ENCODE results near the gene C9orf50.

C9orf50 gene

DNA sequence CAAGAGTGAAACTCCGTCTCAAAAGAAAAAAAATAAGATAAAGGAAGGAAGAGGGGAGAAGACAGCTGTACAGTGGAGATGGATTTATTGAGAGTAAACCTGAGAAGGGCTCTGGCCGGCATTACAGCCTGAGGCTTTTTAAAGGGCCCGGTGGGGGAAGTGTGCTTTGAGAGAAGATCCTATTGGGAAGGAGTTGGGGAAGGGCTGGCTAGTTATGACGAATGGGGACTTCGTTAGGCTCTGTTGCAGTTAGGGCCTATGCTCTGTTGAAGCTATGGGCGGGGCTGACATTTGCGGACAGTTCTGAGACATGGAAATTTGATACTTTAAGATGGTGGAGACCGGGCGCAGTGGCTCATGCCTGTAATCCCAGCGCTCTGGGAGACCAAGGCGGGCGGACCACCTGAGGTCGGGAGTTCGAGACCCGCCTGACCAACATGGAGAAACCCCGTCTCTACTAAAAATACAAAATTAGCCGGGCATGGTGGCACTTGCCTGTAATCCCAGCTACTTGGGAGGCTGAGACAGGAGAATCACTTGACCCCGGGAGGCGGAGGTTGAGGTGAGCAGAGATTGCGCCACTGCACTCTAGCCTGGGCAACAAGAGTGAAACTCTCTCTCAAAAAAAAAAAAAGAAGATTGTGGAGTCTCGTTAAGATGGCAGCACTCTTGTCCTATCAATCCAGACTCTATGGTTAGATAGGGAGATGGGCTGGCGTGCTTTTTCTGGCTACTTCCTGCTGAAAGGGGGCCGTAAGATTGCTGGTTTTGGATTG lies 33.2 kb downstream of the C9orf50 start:
- no peak for DNase-seq

DNA sequence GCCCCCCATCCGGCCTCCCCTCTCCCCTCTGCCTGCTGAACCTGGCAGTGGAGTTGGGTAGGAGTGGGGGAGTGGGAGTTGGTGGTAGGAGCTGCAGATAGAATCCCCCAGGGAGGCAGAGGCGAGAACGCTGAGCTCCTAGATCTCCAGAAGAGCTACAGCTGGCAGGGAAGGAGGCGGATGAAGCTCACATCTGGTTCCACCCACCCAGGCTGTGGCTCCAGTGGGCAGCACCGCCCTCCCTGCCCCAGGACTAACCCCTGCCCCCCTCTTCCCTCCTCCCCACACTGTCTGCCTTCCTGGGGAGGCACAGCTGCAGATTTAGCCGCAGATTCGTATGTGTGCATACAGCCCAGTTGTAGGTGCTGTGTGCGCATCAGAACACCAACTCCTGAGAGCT lies 34.2 kb downstream of the C9orf50 start:
- DNase-seq, result no peak

DNA sequence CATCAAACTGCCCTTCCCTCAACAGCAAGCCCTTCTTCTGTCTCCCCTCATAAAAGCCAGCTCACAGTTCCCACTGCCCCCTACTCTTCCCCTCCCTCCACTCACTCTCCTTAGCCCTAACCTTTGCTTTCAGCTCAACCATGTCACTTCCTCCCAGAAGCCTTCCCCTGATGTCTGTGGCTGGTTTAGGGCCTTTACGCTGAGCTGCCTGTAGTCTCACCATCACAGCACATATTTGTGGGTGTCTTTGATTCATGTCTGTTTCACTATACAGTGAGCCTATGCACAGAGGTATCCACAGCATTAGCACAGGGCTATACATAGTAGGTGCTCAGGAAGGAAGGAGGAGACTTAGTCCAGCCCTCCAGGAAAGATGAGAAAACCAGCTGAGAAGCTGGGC lies 34.7 kb downstream of the C9orf50 start:
- no peak for DNase-seq

DNA sequence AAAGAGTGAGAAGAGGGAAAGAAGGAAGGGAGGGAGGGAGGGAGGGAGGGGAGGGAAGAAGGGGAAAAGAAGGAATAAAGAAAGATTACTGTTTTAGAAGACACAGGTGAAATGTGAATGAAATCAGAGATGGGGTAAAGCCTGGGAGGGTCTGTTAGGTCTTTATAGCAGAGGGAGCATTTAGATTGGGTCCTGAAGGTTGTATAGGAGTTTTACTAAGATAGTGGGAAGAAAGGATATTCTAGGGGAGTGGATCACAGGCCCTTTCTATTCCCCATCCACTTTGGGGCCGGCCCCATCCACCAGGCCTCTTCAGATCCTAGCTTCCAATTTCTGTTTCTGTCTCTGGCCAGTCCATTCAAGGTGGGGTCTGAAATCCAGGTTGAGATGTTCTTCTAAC lies 35.5 kb downstream of the C9orf50 start:
- no peak for DNase-seq

DNA sequence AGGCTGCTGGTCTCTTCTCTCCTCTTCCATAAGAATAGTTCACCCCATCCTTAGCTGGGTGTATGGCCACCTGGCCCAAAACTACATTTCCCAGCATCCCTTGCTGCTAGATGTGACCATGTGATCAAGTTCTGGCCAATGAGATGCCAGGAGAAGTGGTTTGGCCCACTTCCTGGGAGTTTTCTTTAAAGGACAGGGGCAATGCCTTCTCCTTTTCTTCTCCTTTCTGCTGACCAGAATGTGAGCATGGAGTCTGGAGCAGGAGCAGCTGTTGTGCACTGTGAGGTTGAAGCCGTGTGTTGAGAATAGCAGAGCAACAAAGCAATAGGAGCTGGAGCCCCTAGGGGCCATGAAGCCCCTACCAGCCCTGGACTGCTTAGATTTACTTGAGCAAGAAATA lies 36.8 kb downstream of the C9orf50 start:
- DNase-seq, result no peak

DNA sequence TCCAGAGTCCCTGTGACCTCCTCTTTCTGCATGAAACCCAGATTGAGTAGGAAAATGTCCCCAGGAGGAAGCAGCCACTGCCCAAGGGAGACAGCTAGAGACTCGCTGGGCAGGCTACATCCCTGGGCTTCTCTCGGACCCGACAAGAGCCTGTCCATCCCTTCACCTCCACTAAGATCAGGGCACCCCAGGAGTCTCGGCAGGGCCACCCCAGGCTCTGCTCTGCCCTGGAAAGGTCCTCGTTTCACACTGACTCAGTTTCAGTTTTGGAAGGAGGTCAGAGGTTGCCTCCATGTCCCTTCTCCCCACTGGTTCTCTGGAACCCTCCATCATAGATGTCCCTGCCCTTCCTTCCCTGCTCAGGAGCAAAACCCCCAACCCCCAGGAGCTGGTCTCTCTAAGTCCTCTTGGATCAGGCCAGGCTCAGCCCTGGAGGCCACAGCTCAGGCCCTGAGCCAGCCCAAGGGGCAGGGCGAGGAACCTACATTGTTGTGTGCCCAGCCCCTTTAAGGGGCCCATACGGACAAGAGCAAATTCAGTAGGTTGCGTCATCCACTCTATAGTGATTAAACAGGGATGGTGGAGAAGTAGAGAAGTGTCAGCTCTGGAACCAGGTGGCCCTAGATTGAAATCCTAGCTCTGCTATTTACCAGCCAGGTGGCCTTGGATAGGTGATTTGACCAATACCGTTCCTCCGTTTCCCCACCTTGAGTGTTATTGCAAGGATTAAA lies 37.4 kb downstream of the C9orf50 start:
- no peak for DNase-seq

DNA sequence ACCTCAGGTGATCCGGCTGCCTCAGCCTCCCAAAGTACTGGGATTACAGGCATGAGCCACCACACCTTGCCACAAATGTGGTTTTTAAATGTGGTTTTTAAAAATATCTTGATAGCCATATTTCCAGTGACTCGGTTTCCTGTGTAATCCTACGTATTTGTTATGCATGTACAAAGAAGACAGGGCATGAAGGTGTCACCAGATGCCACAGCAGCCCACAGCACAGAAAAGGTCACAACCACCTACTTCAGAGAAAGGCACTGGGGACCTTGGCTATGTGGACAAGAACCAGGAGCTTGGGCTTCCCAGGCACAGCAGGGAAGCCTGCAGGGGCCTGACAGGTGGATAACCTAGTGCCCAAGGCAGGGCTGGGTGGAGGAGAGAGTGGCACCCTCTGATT lies 38.0 kb downstream of the C9orf50 start:
- DNase-seq, result no peak

DNA sequence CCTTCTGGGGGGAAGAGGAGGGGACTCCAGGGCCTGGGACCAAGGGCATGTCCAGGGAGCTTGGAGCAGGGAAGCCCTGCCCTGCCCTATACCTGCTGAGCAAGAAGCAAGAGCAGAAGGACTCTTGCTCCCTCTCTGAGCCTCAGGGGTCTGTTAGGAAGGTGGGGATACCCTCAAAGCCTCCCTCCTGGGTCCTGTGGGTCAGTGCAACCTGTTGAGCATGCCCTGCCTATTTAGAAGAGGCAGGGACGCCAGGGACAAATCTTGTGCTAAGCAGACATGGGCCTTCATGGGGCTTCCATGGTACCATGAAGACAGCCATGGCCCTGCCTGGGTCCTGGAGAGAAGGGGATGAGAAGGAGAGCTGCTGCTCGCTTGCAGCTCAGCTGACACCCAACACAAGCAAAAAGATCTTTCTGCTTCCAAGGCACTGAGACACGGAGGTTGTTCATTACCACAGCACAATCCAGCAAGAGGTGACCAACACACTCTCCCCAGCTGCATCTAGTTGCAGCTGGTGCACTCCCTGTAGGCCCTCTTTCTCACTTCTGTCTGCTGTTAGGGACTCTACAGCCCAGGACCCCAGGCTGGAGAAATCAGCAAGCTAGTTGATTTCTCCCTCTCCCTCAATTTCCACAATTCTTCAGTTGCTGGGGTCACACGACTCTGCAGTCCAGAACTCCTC lies 39.3 kb downstream of the C9orf50 start:
- DNase-seq, result no peak

DNA sequence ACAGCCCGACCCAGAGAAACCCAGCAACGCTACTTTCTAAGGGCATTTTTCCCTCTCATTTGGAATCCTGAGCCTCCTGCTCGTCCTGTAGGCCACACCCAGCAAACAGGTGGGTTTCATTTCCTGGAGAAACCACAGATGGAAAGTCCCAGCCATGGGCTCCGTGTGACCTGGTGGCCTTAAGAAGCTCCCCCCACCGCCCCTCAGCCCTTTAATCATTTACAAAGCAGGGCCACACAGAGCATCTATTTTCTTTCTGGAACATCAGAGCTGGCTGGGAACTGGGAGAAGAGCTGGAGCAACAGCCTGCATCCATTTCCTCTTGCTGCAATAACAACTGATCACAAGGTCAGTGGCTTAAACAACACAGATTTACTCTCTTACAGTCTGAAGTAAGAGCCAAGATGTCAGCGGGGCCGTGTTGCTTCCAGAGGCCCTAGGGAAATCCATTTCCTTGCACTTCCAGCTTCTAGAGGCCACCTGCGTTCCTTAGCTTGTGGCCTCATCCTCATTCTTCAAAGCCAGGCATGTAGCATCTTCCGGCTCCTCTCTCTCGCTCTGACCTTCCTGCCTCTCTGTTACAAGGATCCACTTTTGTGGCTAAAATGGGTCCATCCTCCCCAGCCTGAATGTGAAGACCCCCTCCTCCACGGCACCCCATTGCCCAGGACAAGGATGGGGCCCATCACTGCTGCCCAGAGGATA lies 40.5 kb downstream of the C9orf50 start:
- DNase-seq, result no peak

DNA sequence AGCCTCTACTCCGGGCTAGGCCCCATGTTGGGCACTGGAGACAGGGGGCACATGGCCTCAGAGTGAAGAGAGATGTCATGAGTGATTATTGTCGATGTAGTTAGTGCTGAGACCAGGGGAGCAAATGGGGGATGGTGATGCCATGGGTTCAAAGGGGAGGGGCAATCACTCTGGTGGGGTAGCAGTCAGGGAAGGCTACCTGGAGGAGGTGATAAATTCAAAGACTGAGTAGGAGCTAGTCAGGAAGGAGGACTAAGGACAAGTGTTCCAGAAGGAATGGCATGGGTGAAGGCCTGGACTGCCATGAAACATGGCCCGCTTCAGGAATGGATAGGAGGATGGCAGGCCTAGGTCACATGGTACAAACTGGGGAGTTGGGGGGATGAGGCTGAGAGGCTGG lies 41.6 kb downstream of the C9orf50 start:
- DNase-seq, result no peak

DNA sequence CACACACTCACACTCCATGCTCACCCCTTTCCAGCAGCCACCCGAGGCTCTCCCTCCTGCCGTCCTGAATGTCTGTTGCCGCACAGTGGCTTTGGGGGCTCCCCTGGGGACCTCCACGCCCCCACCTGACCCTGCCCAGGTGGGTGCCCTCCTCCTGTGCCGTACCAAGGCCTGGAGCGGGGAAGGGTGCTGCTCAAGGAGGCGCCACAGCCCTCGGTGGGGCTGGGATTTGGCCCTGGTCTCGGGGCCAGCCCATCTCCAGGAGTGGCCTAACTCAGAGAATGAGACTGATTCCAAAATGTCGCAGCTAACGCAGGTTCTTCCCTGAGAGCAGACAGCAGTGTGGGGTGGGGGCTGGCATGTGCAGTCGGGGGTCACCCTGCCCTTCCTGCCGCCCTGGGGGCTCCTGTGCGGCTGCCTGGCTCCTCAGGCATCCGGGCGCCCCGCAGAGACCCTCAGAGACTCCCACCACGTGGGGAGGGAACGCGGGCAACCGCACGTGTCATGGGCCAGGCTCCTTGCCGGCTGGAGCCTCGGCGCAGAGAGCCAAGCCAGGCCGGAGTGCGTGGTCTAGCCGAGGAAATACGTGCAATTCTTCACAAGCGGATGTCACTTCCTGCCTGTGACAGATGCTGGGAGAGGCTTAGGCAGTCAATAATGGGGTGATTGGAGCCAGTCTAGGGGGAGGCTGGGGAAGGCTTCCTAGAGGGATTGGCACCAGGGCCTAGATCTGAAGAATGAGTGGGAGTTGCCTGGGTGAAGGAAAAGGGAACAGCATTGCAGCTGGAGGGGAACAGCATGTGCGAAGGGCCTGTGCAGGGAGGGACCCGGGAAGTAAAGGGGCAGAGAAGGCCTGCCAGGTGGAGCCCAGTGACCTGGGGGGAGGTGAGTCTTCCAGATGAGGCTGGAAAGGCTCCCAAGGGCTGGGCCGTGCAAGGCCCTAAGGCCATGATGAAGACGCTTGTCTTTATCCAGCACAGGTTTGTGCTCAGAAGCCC lies 44.1 kb downstream of the C9orf50 start:
- no peak for DNase-seq

DNA sequence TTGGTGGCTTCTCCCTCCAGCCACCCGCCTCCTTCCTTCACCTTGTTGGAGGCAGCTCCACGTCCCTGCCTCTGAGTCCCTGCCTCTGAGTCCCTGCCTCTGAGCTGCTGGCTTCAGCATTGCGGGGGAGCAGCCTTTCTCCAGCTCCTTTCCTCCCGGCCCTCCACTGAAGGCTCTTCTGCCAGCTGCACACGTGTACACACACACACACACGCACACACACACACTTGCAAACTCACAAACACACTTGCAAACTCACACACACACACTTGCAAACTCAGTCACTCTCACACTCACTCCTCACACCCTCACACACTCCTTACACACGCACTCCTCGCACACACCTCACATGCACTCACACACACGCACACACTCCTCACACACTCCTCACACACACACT lies 45.1 kb downstream of the C9orf50 start:
- no peak for DNase-seq

DNA sequence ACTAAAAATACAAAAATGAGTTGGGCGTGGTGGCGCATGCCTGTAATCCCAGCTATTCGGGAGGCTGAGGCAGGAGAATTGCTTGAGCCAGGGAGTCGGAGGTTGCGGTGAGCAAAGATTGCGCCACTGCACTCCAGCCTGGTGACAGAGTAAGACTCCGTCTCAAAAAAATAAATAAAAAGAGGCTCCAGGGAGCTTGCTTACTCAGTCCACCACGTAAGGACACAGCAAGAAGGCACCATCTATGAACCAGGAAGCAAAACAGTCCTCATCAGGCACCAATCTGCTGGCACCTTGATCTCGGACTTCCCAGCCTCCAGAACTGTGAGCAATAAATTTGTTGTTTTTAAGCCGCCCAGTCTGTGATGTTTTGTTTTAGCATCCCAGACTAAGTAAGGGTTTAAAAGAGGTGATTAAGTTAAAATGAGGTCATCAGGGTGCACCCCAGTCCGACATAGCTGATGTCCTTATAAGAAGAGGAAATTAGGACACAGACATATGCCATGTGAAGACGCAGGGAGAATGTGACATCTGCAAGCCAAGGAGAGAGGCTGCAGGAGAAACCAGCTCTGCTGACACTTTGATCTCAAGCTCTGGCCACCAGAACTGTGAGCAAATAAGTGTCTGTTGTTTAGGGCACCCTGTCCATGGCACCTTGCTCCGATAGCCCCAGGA lies 45.9 kb downstream of the C9orf50 start:
- DNase-seq, result no peak

DNA sequence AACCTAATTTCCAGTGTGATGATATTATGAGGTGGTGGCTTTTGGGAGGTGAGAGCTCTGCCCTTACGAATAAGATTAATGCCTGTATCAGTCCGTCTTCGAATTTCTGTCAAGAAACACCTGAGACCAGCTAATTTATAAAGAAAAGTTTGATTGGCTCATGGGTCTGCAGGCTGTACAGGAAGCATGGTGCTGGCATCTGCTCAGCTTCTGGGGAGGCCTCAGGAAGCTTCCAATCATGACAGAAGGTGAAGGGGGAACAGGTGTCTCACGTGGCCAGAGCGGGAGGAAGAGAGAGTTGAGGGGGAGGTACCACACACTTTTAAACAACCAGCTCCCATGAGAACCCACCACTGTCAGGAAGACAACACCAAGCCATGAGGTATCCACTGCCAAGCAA lies 46.9 kb downstream of the C9orf50 start:
- no peak for DNase-seq

DNA sequence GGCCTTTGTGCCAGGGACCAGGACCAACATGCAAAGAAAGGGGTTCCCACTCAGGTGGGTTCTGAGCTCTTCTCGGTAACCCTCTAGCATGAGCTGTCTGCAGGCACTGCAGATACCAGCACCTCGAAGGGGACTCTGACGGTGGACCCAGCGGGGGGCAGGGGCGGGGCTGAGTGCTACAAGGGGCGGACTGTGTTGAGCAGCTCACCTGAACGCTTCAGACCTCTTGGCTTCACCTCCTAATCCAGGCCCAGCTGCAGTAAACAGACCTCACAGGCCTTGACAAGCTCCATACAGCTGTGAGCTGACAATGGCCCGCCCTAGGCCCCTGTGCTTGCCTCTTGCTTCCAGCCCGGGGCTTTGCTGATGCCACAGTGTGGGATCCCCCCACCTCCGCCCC lies 48.4 kb downstream of the C9orf50 start:
- no peak for DNase-seq

DNA sequence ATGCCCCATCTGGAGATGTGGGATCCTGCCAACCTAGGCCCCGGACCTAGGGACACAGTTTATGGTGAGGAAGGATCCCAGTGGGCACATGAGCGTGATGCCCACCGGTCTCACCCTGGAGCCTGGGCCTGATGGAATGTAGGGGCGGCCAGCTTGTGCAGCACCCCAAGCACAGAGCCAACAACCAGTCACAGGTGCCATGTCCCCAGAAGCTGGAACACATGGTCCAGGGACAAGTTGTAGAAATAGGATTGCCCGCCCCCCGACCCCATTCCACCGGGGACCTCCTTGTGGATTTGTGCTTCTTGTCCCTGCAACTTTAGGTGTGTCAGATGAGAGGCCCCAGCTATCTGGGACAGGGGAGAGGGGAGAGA lies 48.9 kb downstream of the C9orf50 start:
- no peak for DNase-seq

DNA sequence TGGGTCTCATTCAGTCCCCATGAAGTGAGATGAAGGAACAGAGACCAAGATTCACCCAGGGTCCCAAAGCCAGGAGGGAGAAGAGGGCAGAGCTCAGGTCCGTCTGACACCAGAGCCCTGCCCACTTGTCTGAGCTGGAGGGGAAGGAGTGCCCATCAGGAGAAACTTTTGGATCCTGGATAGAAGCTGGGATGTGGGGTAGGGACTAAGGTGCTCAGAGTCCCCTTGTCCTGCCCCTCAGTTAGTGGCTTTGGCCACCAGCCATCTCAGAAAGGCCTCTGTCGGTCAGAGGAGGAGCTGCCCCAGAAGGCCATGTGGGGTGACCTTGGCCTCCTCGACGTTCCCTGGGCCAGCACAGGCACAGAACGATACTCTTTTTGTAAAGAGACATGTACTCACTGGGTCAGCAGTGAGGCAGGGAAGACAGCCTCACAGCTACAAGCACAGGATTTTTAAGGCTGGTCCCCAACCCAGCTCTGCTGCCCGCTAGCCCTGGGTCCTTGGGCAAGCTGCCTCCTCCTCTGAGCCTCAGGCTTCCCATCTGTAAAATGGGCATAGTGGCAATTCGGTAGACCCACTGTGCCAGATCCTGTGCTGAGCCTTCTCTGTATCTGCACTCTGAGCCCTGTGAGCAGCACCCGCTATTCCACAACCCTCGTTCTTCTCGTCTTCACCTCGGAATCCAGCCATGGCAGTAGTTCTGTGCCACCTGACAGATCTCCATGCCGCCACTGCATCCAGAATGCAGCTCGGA lies 49.4 kb downstream of the C9orf50 start:
- no peak for DNase-seq

DNA sequence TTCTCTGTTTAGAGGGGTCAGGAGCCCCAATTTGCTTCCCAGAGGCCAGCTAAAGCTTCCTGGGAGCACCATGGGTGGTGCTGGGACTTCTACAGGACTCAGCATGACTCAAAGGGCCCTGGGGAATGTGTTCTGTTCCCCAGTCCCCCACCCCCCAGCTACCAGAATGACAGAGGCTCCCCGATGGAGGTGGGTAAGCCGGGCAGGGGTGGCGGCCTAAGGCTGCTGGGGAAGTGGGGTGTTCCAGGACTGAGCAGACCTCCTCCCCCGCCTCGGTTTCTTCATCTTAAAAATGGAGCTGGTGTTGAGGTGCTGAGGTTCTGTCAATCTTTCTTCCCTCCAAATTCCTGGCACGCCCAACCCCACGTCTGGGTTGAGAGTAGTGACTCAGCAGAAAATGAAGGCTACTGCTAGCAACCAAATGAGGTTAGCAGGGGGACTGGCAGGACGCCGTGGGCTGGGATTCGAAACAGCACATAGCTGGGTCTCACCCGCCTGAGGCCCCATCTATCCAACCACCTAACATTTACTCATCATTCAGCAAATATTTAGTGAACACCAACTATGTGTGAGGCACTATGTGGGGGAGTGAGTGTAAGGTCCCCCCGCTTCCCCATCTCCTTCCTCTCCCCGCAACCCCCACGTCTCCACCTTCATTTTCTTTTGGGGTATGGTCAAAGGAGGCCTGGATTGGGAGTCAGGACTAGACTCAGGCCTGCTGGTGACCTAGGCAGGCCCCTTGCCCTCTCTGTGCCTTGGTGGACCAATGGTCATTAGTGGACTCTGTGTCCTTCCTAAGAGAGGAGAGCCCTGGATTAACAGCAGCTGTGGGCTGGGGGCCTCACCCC lies 50.2 kb downstream of the C9orf50 start:
- DNase-seq, result no peak

DNA sequence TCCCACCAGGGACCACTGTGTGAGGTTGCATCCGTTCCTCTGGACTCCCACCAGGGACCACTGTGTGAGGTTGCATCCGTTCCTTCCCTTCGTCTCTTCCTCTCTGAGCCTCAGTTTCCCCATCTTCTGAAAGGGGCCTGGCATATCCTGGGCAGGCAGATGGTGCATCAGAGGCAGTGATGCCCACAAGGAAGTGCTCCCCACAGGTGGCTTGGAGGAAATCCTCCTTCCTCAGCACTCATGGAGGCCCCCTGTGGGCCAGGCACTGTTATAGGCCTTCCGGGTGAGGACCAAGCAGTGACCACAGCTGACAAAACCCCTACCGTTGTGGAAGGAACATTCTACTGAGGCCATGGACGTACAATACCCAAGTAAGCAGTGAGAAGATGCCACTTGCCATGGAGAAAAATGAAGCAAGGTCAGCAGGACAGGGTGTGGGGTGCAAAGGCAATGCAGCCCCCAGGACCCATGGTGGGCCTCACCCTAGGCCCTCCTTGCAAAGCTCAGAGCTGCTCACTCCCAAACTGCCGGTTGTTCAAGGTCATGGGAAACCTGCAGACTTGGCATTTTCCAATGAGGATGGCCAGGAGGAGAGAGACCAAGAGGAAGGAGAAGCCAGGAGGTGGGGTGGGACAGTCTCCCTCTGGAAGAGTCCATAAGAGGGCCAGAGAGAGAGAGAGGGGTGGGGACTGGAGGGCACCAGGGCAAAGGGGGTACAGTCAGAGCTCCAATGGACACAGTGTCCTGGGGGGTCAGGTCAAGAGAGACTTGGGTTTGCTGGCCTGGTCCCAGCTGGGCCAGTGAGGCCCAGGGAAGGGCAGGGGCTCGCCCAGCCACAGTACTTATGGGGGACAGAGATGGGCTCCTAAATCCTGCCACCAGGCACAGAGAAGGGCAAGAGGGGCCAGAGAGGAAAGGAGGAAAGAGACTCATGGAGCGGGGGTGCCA lies 51.1 kb downstream of the C9orf50 start:
- no peak for DNase-seq

Data from activated CD4-positive, CD25-positive, alpha-beta regulatory T cell (primary cell).